ENCODE results near the gene TPCN1.

TPCN1 gene

GRCh38 chr12:113242560-113242959 is 21.3 kb downstream of the TPCN1 start:
- no peak for DNase-seq

GRCh38 chr12:113244047-113244460 is 22.8 kb downstream of the TPCN1 start:
- DNase-seq, result no peak

- no peak for DNase-seq
Measured at GRCh38 chr12:113244478-113244958, 23.3 kb downstream of the TPCN1 start.

GRCh38 chr12:113245695-113246477 is 24.6 kb downstream of the TPCN1 start:
- DNase-seq, result no peak

GRCh38 chr12:113246478-113247122 is 25.3 kb downstream of the TPCN1 start:
- DNase-seq, result no peak

- no peak for DNase-seq
Measured at GRCh38 chr12:113247123-113248050, 26.1 kb downstream of the TPCN1 start.

- no peak for DNase-seq
Measured at GRCh38 chr12:113248051-113248825, 27.0 kb downstream of the TPCN1 start.

GRCh38 chr12:113248842-113249435 is 27.7 kb downstream of the TPCN1 start:
- no peak for DNase-seq

GRCh38 chr12:113249546-113249945 is 28.3 kb downstream of the TPCN1 start:
- no peak for DNase-seq

GRCh38 chr12:113250045-113250444 is 28.8 kb downstream of the TPCN1 start:
- DNase-seq, result no peak

GRCh38 chr12:113251404-113252070 is 30.3 kb downstream of the TPCN1 start:
- DNase-seq, result no peak

- DNase-seq, result no peak
Measured at GRCh38 chr12:113252494-113252893, 31.2 kb downstream of the TPCN1 start.

GRCh38 chr12:113253532-113254285 is 32.4 kb downstream of the TPCN1 start:
- DNase-seq, result no peak

- no peak for DNase-seq
Measured at GRCh38 chr12:113254298-113254697, 33.0 kb downstream of the TPCN1 start.

- DNase-seq, result no peak
Measured at GRCh38 chr12:113257564-113257963, 36.3 kb downstream of the TPCN1 start.

- DNase-seq, result no peak
Measured at GRCh38 chr12:113260127-113260526, 38.9 kb downstream of the TPCN1 start.

- no peak for DNase-seq
Measured at GRCh38 chr12:113260636-113261300, 39.5 kb downstream of the TPCN1 start.

GRCh38 chr12:113261847-113262470 is 40.7 kb downstream of the TPCN1 start:
- DNase-seq, result no peak

- DNase-seq, result no peak
Measured at GRCh38 chr12:113262710-113263109, 41.4 kb downstream of the TPCN1 start.
